GM12864 (cell line): ENCODE data around the gene CFAP119.

ENCODE experiments used
- DNase-seq: peaks from one replicate; pipeline ENCODE4 v3.0.0-alpha.2; 2011; ENCODE audit warnings: low read depth
- H3K4me3 ChIP-seq: 2 replicates; pipeline ENCODE4 v1.5.1; 2011; ENCODE audit warnings: mild to moderate bottlenecking, low read depth, low read length, control low read depth
- TF ChIP-seq, protein P1 (sequence below): IDR thresholded peaks from 2 replicates; pipeline ENCODE4 v1.5.1; 2011; ENCODE audit warnings: low read depth, mild to moderate bottlenecking, moderate library complexity, low read length, control low read depth, inconsistent platforms; ENCODE audit errors: missing control alignments

Gene CFAP119

DNA sequence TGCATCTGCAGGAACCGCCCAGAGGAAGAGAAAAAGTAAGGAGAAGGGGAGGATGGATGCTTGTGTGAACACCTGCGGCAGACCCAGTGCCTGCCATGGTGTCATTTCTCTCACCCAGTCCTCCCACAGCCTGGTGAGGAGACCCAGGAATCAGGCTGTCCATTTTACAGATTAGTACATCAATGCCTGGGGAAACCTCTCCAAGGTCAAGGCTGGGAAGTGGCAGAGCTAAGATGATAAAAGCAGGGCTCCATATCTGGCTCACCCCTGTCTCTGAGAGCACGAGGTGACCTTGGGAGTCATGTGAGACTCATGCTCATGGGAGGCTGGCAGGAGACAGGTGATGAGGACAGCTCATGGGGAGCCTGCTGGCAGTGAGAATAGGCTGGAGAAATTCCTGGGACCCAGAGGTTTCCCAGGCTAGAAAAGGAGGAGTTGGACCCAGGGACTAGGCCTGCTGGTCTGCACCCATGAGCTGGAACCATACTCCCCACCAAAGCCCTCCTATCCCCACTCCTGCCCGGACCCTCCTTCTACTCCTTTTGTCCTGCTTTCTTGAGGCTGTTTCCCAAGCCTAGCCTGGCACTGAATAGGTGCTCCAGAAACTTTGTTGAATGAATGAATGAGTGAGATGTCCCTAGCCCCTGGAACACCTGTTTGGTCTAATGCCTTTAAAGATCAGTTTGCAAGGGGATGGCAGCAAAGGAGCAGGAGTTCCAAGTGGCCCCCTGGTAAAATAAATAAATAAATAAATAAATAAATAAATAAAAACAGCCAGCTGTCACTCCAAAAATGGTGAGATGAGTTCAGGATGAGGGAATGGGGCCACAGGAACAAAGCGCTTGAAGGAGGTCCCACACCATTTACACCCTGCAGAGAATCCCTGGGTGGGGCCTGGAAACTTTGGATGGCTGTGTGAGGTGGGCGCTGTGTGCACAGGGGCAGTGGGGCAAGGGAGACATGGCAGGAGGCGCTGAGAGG lies 23.6 kb upstream of the CFAP119 start:
- TF ChIP-seq, protein P1, sequence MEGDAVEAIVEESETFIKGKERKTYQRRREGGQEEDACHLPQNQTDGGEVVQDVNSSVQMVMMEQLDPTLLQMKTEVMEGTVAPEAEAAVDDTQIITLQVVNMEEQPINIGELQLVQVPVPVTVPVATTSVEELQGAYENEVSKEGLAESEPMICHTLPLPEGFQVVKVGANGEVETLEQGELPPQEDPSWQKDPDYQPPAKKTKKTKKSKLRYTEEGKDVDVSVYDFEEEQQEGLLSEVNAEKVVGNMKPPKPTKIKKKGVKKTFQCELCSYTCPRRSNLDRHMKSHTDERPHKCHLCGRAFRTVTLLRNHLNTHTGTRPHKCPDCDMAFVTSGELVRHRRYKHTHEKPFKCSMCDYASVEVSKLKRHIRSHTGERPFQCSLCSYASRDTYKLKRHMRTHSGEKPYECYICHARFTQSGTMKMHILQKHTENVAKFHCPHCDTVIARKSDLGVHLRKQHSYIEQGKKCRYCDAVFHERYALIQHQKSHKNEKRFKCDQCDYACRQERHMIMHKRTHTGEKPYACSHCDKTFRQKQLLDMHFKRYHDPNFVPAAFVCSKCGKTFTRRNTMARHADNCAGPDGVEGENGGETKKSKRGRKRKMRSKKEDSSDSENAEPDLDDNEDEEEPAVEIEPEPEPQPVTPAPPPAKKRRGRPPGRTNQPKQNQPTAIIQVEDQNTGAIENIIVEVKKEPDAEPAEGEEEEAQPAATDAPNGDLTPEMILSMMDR = no peak
- DNase-seq = no peak
- no peak overlapping the region for H3K4me3 ChIP-seq

GRCh38 chr16:30784215-30784614 lies 22.4 kb upstream of the CFAP119 start:
- H3K4me3 ChIP-seq = no peak overlapping the region
- TF ChIP-seq, protein P1 = no peak
- no peak for DNase-seq

GRCh38 chr16:30783280-30784109 lies 21.6 kb upstream of the CFAP119 start:
- H3K4me3 ChIP-seq = no peak overlapping the region
- no peak for DNase-seq
- TF ChIP-seq, protein P1 = no peak

DNA sequence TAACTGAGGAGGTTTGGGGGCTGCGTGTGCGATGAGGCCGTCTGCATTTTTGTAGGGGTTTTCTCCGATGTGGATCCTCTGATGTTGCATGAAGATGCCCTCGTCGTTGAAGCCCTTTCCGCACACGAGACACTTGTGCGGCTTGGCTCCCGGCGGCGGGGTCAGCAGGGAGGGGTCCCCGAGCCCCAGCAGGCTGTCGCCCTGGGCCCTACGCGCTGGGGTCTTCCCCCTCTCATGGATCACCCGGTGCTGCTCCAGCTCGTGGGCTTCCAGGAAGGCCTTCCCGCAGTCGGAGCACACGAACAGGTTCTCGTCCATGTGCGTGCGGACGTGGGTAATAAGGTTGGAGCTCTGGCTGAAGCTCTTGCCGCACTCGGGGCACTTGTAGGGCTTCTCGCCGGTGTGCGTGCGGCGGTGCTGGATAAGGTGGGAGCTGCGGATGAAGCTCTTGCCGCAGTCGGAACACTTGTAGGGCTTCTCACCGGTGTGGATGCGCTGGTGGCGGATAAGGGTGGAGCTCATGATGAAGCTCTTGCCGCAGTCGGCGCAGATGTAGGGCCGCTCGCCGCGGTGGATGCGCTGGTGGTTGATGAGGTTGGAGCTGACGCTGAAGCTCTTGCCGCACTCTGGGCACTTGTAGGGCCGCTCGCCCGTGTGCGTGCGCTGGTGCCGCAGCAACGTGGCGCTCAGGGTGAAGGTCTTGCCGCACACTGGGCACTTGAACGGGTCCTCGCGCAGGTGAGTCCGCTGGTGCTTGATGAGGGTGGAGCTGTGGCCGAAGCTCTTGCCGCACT lies 20.8 kb upstream of the CFAP119 start:
- no peak for DNase-seq
- TF ChIP-seq, protein P1 = no peak
- no peak overlapping the region for H3K4me3 ChIP-seq

DNA sequence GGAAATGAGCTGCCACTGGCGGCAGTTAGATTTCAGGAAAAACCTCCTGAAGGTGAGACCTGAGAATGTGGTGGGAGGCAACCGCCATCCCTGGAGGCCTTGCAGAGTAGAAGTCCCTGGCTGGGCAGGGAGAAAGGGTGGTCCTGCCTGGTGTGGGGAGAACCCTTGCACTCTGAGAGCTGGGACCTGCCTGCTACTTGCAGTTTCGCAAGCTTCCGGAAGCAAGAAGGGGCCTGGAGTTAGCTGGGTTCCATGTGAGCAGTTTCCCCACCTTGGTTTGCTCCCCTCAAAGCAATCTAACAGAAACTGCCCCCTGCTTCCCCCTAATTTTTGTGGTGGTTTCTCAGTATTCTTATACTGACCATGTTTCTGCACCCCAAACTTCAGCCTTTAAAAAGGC lies 18.7 kb upstream of the CFAP119 start:
- TF ChIP-seq, protein P1 = no peak
- H3K4me3 ChIP-seq = no peak overlapping the region
- no peak for DNase-seq

DNA sequence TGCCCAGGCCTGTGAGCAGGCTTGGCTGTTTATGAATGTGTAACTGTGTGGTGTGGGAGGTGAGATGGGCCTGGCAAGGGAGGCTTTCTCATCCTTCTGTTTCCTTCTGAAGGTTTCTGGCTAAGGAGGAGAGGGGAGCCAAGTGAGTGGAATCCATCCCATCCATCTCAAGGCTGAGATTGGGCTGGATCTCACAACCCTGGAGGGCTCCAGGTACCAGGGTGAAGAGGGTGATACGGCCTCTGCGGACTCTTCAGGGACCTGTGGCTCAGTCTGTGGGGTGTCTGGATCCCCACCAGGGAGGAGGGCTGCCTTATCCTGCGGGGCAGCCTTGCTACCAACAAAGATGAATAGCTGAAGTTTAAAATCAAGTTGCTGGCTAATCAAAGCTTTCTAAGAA lies 18.2 kb upstream of the CFAP119 start:
- DNase-seq = no peak
- no peak overlapping the region for H3K4me3 ChIP-seq
- TF ChIP-seq, protein P1 = no peak
